Glomerular visceral epithelial cell (primary cell): ENCODE results near the gene FUT8.

Experiments
- DNase-seq: peaks from one replicate; pipeline ENCODE4 v3.0.0-alpha.2; 2016; ENCODE audit errors: extremely low spot score

The FUT8 gene

DNA sequence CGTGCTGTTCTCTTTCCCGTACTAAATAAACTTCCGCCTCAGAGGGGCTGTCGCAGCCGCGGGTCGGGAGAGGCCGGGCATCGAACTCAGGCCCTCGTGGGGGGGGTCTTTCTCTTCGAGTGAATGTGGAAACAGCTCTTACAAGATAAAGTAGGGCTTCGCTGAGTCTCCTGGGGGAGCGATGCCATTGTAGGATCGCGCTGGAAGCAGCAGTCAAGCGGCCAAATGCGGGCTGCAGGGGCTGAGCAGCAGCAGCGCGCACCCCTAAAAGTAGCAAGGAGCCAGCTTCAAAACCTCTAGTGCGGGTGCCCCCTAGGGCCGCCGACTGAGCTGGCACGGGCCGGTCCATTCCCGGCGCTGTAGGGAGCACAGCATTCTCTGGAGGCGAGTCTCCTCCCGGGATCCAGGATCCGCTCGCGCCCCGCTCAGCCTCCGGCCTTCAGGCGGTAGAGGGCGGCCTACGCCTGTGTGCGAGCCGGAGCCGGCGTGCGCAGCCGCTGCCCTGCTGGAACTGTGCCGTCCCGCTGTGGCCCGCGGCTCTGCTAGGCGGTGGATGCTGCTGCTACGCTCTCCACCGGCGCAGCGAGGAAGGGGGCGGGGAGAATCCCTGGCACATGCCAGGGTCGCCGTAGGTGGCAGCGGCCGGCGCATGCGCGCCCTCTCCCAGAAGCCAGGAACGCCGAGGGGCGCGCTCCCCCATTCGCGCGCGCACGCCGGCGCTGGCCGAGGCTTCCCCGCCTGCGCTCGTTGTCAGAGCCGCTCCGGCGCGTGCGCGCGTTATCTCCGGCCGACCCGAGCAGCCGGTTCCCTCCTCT, at the start of gene FUT8:
Gene FUT8, plus strand, starts transcription at position 699 of the 815 bp plus-strand sequence. CDS start 148,834 bp downstream, outside the sequence.
- peak; percentile 98 for DNase-seq

DNA sequence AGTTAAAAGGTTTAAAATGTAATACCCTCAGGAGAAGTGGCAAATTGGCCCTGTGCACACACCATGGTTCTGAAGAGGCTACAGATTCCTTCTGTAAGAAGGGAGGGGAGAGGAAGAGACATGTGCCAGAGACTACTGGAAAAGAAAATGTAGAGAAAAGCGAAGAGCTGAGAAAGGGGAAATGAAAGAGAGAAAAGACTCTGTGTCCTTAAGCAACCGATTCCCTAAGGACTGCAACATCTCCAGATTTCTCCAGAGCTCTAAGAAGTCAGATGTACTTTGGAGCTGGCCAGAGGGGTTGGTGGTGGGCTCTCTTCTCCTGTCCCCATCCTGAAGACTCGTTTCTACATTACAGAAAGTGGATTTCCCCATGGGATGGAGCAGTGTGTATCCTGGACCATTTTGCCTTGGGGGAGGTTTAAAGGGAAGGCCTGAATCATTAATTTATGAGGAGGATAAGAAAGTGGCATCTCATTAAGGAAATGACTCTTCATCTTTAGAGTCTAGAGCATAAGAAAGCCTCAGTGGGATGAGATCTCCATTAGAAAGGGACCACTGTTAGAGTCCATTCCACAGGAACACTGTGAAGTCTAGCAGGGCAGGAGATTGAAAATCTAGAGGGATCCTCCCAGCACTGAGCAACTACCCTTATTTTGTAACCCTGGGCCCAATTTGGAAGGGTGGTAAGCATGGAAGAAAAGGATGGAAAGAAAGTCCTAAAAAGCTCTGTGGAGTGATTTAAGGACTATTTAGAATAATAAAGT, 45.5 kb upstream of the FUT8 start:
- DNase-seq, result no peak

DNA sequence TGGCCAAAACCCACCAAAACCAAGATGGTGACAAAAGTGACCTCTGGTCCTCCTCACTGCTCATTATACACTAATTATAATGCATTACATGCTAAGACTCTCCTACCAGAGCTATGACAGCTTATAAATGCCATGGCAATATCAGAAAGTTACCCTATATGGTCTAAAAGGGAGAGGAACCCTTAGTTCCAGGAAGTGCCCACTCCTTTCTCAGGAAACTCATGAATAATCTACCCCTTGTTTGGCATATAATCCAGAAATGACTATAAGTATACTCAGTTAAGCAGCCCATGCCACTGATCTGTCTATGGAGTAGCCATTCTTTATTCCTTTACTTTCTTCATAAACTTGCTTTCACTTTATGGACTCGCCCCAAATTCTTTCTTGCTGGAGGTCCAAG, 43.0 kb upstream of the FUT8 start:
- no peak for DNase-seq

DNA sequence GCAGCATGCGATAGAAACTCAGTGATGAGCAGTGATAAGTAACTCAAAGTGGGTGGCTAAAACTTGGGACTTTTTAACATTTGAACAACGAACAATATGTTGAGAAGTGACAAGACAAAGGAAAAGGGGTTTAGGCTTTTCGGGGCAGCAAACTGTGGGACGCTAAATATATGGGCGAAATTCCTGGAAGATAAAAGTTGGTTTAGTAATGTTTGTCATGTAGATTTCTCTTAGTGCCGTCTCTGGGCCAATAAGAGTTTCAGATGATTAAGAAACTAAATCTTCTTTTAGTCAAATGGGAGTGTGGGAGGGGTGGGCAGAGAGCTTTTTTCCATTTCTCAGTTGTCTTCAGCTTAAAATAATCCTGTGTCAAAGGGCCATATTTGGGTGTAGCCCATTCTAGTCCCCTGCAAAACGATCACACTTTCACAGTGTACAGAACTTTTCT, 41.7 kb upstream of the FUT8 start:
- DNase-seq, result no peak

DNA sequence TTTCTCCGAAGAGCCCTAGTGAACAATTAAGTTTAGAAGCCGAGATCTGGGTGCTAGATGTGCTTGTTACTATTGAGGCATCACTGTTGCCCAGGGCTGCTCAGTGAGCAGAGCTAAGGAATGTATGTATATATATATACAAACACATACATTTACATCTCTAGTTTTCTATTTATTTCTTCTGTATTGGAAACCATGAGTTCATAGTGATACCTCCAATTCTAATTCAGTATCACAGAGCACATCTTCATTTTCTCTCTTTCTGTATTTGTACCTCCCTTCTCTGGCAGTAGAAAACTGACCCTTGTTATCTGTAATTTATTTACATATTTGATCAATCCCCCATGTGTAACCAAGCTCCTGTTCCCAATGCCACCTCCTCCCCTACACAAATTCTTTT, 40.7 kb upstream of the FUT8 start:
- DNase-seq, result no peak

DNA sequence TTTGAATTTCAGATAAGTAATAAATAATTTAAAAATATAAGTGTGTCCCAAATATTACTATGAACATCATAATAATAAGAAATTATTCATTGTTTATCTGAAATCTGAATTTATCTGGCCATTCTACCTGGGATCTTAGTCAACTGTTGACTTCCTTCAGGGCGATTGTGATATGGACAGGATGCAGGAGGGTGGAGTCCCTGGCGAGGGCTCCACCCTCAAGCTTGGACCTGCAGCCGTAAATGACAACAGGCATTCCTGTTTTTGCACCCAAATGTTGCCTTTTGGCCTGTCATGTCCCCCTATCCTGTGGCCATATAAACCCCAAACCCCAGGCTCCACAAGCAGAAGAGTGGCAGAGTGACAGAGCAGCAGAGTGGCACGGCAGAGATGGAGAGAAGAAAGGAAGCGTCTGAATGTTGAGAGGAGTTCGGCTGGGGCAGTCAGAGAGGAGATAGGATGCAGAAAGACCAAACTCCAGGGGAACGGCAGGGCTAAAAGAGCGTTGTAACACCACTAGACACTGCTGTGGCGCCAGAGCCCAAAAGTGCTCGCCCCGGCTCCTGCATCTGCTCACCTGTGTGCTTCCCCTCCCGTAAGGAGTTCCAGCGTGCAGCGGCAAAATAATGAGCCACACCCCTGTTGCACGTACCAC, 39.4 kb upstream of the FUT8 start:
- no peak for DNase-seq

DNA sequence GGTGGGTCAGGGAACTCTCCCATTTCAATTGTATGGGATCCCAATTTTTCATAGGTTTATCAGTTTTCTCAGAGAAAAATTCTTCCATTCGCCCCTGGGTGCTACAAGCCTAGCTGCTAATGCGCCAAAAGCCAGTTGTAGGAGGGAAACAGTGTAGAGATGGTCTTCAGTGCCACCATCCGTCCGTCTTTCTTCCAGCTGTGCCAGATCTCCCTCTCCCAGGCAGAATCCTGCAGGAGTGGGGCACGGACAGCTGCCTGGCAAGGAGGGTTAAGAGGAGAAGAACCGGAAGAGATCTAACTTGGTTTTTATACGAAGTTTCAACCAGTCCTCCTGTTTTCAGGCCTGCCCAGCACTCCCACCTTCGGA, 38.9 kb upstream of the FUT8 start:
- DNase-seq, result no peak

DNA sequence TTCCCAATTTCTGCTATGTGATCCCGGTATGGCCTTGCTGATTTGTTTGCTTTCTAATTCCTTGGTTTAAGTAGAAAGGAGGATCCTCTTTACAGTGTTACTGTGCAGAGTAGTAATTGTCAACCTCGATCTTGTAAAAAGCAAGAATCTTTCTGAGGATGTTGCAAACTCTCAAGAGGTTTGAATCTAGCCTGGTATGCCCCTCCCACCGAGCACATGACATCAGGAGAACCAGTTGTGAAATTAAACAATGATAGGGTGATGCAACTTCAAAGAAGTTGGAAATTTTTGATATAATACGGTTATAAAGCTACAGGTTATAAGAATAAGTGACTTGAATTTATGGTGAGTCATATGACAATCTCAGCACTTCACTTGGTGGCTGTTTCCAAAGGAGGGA, 35.0 kb upstream of the FUT8 start:
- no peak for DNase-seq

DNA sequence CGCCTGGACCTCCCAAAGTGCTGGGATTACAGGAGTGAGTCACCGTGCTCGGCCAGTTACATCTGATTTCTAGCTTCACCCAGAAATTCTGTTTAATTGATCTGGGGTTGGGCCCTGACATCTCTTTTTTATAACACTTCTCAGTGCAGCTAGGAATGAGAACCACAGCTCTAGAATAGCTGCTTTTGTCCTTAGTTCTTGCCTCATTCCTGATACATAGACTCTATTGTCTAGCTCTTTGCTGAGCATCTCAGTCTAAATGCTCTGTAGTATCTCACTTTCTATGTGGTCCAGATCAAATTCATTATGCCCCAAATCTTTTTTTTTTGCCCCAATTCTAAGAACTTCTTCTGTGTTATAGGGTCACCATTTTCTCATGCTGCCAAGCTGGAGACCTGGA, 29.9 kb upstream of the FUT8 start:
- no peak for DNase-seq

DNA sequence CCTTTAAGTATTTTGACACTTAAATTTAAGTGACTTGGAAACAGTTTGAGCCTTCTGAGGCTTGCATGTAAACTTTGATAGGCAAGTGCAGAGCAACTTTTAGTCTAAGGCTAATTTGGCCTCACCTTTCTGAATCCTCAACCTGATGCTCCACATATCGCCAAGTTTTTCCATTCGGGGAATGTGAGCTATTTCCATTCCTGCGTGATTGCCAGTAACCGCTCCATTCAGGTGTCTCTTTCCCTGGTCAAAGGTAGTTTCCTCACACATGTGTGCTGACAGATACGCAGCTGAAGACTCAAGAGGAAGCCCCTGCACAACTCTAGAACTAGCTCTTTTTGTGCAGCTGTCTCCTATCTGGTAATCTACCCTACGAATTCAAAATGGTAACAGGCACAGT, 25.4 kb upstream of the FUT8 start:
- DNase-seq, result no peak

DNA sequence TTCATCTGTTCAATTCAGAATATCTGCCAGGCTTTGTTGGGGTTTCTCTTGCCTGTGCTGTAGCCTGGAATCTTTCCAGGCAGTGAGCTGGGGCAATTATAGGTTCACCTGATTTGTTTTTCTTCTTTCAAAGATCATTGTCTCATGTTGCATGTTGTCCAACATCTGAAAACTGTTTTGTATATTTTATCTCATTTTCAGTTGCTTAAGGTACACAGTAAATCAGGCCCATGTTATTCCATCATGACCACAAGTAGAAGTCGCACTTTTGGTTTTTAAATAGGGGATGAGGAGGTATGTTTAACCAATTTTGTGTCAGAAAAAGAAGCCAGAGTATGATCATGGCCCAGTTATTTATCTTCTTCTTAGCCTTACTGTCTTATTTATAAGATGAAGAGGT, 24.9 kb upstream of the FUT8 start:
- no peak for DNase-seq

DNA sequence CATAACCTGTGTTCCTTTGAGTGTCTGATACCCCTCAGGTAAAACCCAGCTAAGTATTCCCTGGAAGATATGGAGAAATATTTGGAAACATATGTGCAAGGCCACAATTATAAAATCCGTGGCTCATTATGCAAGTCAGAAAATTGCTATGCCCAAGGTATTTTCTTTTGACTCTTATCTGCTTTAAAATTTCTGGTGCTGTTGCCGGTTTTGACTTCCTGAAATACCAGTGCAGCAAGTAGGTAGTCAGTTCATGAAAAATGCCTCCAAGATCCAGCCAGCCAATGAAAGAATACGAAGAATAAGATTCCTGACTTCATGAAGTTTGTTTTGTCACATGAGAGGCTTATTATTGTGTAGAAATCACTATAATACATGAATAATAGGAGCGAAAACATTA, 20.2 kb upstream of the FUT8 start:
- DNase-seq, result no peak

DNA sequence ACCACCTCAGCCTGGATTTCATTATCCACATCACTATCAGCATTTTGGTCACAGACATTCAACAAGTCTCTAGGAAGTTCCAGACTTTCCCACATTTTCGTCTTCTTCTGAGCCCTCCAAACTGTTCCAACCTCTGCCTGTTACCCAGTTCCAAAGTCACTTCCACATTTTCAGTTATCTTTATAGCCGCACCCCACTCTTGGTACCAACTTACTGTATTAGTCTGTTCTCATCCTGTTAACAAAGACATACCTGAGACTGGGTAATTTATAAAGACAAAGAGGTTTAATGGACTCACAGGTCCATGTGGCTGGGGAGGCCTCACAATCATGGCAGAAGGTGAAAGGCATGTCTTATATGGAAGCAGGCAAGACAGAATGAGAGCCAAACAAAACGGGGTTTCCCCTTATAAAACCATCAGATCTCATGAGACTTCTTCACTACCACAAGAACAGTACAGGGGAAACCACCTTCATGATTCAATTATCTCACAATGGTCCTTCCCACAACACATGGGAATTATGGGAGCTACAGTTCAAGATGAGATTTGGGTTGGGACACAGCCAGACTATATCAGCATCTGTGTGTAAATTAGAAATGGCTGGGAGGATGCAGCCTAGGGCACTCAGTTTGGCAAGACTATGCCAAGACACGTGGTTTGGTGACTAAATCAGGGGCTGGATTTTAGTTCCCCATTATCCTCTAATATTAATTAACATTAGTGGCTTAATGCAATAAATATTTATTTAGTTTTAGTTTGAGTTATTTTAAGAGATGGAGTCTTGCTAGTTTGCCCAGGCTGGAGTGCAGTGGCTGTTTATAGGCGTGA, 16.2 kb upstream of the FUT8 start:
- no peak for DNase-seq

DNA sequence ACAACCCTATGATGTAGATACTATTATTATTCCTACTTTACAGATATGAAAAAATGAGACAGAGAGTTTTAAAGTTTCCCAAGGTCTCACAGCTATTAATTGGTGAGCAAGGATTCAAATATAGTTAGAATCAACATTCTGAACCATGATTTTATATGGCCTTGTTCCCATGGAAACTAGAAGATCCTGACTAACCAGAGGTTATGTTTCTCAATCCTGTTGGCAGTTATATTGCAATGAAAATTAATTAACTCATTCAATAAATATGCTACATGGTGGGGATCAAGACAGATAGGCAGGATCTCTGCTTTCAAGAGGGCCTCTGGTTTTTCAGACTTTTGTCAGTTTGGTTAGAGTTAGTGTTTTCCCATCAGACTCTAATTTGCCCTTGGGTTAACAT, 9.3 kb upstream of the FUT8 start:
- no peak for DNase-seq

DNA sequence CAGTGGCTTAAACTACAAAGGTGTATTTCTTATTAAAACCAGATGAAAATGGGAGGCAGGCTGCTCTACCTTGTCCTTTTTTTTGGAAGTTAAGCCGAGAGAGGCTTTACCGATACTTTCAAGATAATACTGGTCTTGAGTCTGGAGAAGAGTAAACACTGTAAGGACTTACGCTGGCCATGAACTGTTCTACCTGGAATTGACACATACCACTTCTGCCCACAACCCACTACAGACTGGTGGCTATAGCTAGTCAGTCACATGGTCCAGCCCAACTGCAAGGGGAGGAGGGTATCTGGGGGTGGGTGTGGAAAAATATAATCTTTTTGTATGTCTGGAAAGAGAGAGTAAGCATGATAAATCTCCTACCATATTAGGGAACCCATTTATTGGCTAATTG, 4.4 kb upstream of the FUT8 start:
- DNase-seq, result no peak

DNA sequence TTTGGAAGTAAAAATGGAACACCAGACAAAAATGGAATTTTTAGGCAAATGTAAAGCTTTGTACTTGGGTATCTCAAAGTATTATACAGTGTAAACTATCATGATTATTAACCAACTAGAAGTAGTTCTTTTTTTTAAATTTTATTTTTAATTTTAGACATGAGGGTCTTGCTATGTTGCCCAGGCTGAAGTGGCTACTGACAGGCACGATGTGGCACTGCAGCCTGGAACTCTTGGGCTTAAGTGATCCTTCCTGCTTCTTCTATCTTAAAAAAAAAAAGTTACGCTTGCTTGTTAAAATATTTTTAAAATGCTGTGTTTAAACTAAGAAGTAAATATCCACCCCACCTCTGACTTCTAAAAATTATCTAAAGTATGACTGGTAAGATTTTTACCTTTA, 1.9 kb upstream of the FUT8 start:
- DNase-seq, result no peak

DNA sequence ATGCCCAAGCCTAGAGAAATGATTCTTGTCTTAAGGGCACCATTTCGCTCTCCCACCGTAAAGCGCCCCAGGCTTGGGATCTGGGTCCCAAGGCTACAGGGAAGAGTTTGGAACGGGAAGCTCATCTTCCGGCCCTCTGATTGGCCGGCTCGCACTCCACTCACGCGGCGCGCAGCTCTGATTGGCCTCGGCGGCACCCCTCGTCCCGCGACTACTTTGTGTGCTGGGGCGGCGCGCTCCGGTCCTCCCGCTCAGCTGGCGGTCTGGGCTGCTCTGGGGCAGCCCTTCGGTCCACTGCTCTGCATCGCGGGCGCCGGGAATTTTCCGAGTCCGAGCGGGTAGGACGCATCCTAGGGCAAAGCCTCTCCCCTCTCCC, 886 bp upstream of the FUT8 start:
- peak; percentile 93 for DNase-seq

DNA sequence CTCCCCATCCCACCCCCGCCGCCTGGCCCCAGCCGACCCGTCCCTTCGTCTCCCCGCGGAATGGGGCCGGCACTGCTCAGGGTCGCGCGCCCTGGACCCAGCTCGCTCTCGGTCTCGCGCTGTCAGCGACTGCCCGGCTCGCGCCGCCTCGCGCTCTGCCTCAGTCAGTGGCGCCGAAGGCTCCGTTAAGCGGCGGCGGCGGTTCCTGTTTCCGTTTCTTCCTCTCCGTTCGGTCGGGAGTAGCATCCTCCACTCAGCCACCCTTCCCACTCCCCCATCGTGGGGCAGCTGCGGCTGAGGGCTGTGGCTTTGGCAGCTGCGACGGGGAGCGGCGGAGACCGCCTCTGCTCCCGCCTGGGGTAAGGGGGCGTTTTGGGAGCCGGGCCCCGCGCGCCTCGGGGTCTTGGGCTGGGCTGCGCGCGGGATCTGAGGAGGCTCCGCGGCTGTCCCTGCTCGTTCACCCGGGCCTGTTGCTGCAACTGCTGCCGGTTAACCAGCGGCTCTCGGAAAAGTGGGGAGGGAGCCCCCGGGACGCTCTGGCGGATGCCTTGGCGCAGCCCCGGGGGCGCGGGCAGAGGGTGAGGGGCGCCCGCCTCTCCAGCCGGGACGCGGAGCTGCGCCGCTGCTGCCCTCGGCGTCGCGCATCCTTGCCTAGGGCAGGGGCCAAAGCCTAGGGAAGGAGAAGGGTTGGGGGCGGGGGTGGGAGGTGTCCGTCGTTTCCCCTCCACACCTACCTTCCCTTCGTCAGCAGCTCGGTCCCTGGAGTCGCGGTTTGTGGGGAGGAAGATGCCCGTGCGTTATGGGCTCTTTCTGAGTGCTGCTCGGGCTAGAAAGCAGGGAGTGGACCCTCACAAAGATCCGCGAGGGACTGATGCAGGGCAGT, 567 bp downstream of the FUT8 start:
- peak; percentile 30 for DNase-seq

DNA sequence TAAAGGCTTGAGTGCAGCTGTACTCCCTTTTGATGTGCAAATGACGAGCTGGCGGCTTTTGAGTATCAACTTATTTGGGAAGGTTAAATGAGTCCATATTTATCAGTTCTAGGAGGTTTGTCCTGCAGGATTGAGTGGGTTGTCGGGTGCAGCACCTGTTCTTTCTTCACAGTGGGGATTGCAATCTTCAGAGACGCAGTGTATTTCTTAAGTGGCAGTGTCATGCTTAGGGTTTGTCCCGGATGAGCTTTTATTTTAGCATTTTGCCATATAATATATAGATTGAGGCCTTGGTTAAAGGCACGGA, 1.2 kb downstream of the FUT8 start:
- no peak for DNase-seq

DNA sequence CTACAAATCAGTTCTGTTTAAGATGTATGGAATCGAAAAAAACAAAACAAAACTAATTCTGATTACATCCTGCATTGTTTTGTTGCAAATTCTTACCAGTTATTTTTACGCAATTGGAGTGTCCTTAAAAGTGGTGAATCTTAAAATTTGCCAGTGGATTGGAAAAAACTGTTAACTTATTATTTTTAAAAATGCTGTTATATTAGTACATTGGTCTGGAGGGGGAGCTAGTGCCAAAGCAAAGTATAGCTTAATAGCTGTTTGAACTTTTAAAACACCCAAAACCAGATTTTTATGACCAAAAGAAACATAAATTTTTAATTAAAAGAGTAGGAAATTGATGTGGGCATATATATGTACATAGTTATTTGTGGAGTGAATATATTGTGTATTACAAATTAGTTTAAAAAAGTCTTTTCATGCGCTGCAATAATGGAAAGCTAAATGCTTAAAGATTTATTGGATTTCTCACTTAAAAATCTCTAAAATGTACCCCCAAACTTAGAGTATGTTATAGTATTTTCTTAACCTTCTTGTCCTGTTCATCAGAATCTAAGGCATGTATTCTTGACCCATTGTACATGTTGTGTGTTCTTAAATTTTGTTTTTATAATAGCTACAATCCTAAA, 2.5 kb downstream of the FUT8 start:
- DNase-seq, result peak; percentile 34

DNA sequence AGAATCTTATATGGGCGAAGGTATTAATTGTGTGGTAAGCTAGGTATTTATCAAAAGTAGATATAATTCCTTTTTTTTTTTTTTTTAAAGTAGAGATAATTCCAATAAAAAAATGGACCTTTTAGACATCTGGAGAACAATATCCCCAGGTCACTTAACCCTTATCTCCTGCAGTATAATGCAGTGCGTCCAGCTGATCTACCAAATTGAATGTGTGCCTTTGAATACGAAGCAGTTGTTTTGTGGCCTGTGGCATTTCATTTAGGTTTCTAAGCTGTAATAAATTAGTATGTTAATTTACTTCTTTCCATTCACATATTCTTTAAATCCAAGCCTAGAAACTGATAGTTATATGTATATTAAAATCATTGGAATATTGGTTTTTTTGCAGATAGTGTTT, 3.1 kb downstream of the FUT8 start:
- no peak for DNase-seq
